ENCODE data around the gene FAM241A. TPM values are rescaled to one million over a fixed set of nuclear protein-coding genes. Genes with fewer than 3 reads are reported as not detected.

The FAM241A gene
- total and polyA plus RNA-seq, 3 experiments from 2014 or later = 1.4 to 7.8 (median 7.4) TPM

DNA sequence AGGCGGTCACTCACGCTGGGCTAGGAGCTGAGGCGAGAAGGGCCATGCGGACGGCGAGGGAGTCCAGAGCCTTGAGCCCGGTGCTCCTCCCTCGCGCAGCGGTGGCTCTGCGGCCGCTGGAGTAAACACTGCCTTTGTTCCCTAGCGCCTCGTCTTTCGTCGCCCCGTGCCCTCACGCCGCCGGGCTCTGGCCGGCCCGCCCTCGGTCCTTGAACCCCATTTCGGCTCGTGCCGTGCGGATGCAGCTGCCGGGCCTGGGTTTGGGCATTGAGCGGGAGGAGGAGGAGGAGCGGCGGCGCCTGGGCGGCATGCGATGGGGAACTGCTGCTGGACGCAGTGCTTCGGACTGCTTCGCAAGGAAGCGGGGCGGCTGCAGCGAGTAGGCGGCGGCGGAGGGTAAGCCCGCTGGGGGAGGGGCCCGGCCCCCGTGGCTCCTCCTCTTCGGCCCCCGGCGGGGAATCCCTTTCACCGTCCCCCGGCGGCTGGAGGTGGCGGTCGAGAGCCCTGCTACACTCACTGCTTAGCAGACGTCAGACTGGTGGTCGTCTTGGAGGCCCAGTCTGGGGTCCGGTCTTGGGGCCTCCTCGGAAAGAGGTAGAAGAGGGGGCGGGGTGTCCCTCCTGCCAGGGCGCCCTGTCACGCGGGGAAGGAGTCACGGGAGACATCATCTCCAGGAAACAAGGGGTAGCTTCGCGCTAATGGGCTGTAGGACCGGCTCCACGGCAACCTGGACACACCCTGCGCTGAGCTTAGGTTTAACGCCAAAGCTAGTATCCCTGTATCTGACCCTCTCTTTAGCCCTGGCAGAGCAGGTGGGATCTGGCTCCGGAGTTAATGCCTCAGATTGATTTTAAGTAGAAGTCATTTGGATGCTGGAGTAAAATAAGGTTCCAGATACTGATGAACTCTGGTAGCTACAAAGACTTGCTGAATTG, 86.8 kb downstream of the FAM241A start, which contains the start of gene AP1AR:
Gene AP1AR (plus strand): TSS at position 9 of the 935 bp plus-strand sequence. CDS start 305 bp downstream, at position 314.
- DNase-seq = peak; percentile 75 to 86 (median 80)
- Mint-ChIP-seq H3K27ac (peak within 1 kb of the TSS; percentile 98 to 100 (median 100)), H3K9me3 (no peaks in the 10 kb centered on the region), H3K27me3 (peaks cover under 1 to 5% of the 10 kb centered on the region in 2 donors), H3K4me3 (peak within 1 kb of the TSS; percentile 93 to 100 (median 98)), H3K4me1 (peaks cover 26 to 53% (median 40%) of the 10 kb centered on the region in 3 donors), H3K36me3 (peaks cover 0 to 12% (median 1%) of the 10 kb centered on the region in 3 donors)
- CTCF ChIA-PET = interaction anchor here (1.2 to 3.8 kb wide), 3 partner anchors 17 to 133 kb away, joined by 5 to 23 read pairs (median 5); partner anchors contain the start of gene TIFA
- POLR2A ChIA-PET = interaction anchor here (2.5 kb wide), 1 partner anchor 54 kb away, joined by 12 read pairs; the partner anchor contains the start of gene TIFA
- H3K4me3 ChIP-seq (ENCODE audit: low read length) = peak within 1 kb of the TSS; percentile 87
- peaks cover 21% of the 10 kb centered on the region for H3K4me1 ChIP-seq (ENCODE audit: insufficient read depth, low read length)
- peak within 1 kb of the TSS; percentile 97 for H3K27ac ChIP-seq (ENCODE audit: low read depth, low read length)
- H3K27me3 ChIP-seq (ENCODE audit: insufficient read depth, low read length, poor library complexity, severe bottlenecking) = no peaks in the 10 kb centered on the region
- no peaks in the 10 kb centered on the region for H3K36me3 ChIP-seq (ENCODE audit: insufficient read depth, low read length)
- H3K9me3 ChIP-seq (ENCODE audit: low read length) = no peaks in the 10 kb centered on the region

DNA sequence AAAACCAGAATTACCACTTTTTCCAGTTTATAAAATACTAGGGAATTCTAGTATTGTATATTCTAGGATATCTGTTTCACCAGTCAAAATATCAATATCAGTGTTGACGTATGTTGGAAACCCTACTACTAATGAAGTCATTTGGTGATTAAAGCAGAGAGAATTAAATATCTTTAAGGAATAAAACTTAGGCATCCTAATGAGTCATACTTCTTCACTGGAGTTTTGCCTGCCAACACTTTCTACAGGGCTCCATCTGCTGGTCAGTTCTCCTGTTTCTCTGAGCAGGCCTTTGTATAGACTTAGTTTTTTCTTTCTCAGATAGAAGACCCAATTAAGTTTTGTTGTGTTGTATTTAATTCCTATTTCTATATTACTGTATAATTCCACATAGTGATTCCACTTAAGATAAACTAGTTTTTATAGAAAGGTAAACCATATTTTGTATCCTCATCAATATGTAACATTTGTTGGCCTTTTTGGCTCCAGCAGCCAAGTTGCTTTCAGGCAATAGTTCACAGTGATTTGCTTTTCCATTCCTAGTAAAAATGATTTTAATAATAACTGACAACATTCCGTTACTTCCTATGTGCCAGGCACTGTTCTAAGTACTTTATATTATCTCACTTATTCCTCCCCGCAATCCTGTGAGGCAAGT, 89.8 kb downstream of the FAM241A start:
- no peaks in the 10 kb centered on the region for H3K9me3 ChIP-seq (ENCODE audit: low read length)
- H3K4me3 ChIP-seq (ENCODE audit: low read length) = no peak overlapping the region
- H3K27me3 ChIP-seq (ENCODE audit: insufficient read depth, low read length, poor library complexity, severe bottlenecking) = no peaks in the 10 kb centered on the region
- peak overlapping the region in 3 of 8 donors; percentile 5 to 70 (median 12) for H3K27ac Mint-ChIP-seq
- peak overlapping the region in 1 of 7 donors; percentile 26 for H3K4me3 Mint-ChIP-seq
- H3K27me3 Mint-ChIP-seq = no peaks in the 10 kb centered on the region
- peaks cover 3 to 14% (median 4%) of the 10 kb centered on the region in 3 donors for H3K36me3 Mint-ChIP-seq
- peaks cover 20% of the 10 kb centered on the region for H3K4me1 ChIP-seq (ENCODE audit: insufficient read depth, low read length)
- peaks cover 29 to 63% (median 47%) of the 10 kb centered on the region in 3 donors for H3K4me1 Mint-ChIP-seq
- CTCF ChIA-PET = interaction anchor here (0.8 to 3.8 kb wide), 14 partner anchors 13 to 530 kb away, joined by 3 to 23 read pairs (median 4); partner anchors contain the start of gene TIFA
- H3K9me3 Mint-ChIP-seq = no peaks in the 10 kb centered on the region
- POLR2A ChIA-PET = no interaction called here
- no peak overlapping the region for H3K27ac ChIP-seq (ENCODE audit: low read depth, low read length)
- peak; percentile 17 to 63 (median 43) for DNase-seq
- no peaks in the 10 kb centered on the region for H3K36me3 ChIP-seq (ENCODE audit: insufficient read depth, low read length)

DNA sequence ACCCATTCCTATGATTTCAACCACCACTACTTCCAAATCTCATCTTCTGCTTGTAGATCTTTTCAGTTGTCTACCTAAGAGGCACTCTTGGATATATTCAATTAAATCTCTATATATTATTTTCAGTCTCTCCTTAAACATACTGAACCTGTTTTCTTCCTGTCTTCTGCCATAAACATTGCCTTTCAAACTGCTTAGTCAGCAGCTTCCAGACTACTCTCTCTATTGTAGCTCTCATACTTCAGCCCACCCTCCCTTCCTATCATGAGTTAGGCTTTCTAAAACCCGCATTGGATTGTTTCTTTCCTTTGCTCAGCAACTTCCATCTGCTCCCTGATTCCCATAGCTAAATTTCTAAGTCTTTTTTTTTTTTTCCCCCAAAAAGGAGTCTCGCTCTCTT, 90.8 kb downstream of the FAM241A start:
- H3K36me3 ChIP-seq (ENCODE audit: insufficient read depth, low read length) = no peaks in the 10 kb centered on the region
- no peaks in the 10 kb centered on the region for H3K9me3 Mint-ChIP-seq
- ChIA-PET CTCF (interaction anchor here (0.8 to 2.0 kb wide), 14 partner anchors 9 to 288 kb away, joined by 3 to 17 read pairs (median 4); partner anchors contain the start of gene TIFA), POLR2A (no interaction called here)
- H3K9me3 ChIP-seq (ENCODE audit: low read length) = no peaks in the 10 kb centered on the region
- H3K4me1 Mint-ChIP-seq = peaks cover 25 to 58% (median 44%) of the 10 kb centered on the region in 3 donors
- H3K4me1 ChIP-seq (ENCODE audit: insufficient read depth, low read length) = peaks cover 11% of the 10 kb centered on the region
- H3K4me3 ChIP-seq (ENCODE audit: low read length) = no peak overlapping the region
- DNase-seq = no peak
- peak overlapping the region in 1 of 8 donors; percentile 34 for H3K27ac Mint-ChIP-seq
- no peaks in the 10 kb centered on the region for H3K27me3 Mint-ChIP-seq
- no peak overlapping the region for H3K27ac ChIP-seq (ENCODE audit: low read depth, low read length)
- no peaks in the 10 kb centered on the region for H3K27me3 ChIP-seq (ENCODE audit: insufficient read depth, low read length, poor library complexity, severe bottlenecking)
- peaks cover 4 to 14% (median 6%) of the 10 kb centered on the region in 3 donors for H3K36me3 Mint-ChIP-seq
- peak overlapping the region in 1 of 7 donors; percentile 12 for H3K4me3 Mint-ChIP-seq

DNA sequence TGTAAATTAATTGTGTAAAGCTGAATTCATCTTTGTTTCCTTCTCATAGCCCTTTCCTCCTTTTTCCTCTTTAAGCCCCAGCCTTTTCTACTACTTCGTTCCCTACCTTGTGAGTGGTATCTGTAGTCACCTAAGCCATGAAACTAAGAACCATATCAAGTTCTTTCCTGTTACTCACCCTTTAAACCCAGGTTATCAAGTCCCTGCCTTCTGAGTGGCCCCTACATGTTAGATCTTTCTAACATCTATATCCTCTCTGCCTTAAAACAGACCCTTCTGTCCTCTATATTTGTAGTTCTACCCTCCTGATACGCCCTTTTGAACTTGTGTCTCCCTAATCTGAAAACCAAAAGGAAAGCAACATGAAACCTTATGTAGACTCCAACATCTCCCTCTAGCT, 93.6 kb downstream of the FAM241A start:
- peaks cover 9 to 44% (median 28%) of the 10 kb centered on the region in 3 donors for H3K4me1 Mint-ChIP-seq
- POLR2A ChIA-PET = no interaction called here

More for the DNA sequence above, 93.6 kb downstream of the FAM241A start:
- Histone ChIP-seq H3K27ac (ENCODE audit: low read depth, low read length) (no peak overlapping the region), H3K4me1 (ENCODE audit: insufficient read depth, low read length) (no peaks in the 10 kb centered on the region), H3K9me3 (ENCODE audit: low read length) (no peaks in the 10 kb centered on the region), H3K4me3 (ENCODE audit: low read length) (no peak overlapping the region), H3K36me3 (ENCODE audit: insufficient read depth, low read length) (no peaks in the 10 kb centered on the region), H3K27me3 (ENCODE audit: insufficient read depth, low read length, poor library complexity, severe bottlenecking) (no peaks in the 10 kb centered on the region)
- DNase-seq = no peak
- Mint-ChIP-seq H3K27me3 (no peaks in the 10 kb centered on the region), H3K9me3 (no peaks in the 10 kb centered on the region), H3K27ac (peak overlapping the region in 1 of 8 donors; percentile 70), H3K4me3 (no peak overlapping the region), H3K36me3 (peaks cover 4 to 12% (median 6%) of the 10 kb centered on the region in 3 donors)
- CTCF ChIA-PET = interaction anchor here (0.5 kb wide), 1 partner anchor 1478 kb away, joined by 3 read pairs; no protein-coding TSS in a partner anchor

Other genes with a start within 250 kb of the FAM241A start
- gene AP1AR, start 86.3 kb downstream of the FAM241A start, total RNA-seq = 10 to 100 TPM; 23.2 to 27.1 TPM
- 27.5 TPM for gene AP1AR, start 86.3 kb downstream of the FAM241A start, polyA plus RNA-seq
- gene TIFA, start 140.4 kb downstream of the FAM241A start, total RNA-seq = 10 to 100 TPM; 33.6 to 34.7 TPM
- 48.8 TPM for gene TIFA, start 140.4 kb downstream of the FAM241A start, polyA plus RNA-seq
- gene ALPK1, start 151.9 kb downstream of the FAM241A start, total RNA-seq = 1 to 10 TPM; 2.5 to 3.1 TPM
- 1.1 TPM for gene ALPK1, start 151.9 kb downstream of the FAM241A start, polyA plus RNA-seq